ENCODE measurements around the gene OLFM2. TPM values are rescaled to one million over a fixed set of nuclear protein-coding genes. Genes with fewer than 3 reads are reported as not detected.

Gene OLFM2
- total and polyA plus RNA-seq, 2 donors from 2014 or later: 2.1 to 5.4 TPM

DNA sequence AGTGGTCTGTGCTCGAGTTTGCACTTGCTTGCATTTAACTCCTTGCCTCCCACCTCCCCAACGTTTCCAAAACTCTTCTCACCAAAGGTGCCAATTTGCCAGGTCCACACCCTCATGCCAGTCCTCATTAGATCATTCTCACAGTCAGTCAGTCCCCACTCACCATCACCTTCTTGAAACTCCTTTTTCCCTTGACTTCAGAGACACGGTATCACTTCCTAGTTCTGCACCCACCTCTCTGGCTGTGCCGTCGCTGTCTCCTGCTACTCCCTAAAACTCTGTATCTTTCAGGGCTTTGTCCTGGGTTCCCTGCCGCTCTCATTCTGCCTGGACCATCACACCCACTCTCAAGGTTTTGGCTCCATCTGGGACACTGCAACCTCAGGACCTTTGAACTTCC, 19.6 kb downstream of the OLFM2 start:
- TF ChIP-seq, protein P1, sequence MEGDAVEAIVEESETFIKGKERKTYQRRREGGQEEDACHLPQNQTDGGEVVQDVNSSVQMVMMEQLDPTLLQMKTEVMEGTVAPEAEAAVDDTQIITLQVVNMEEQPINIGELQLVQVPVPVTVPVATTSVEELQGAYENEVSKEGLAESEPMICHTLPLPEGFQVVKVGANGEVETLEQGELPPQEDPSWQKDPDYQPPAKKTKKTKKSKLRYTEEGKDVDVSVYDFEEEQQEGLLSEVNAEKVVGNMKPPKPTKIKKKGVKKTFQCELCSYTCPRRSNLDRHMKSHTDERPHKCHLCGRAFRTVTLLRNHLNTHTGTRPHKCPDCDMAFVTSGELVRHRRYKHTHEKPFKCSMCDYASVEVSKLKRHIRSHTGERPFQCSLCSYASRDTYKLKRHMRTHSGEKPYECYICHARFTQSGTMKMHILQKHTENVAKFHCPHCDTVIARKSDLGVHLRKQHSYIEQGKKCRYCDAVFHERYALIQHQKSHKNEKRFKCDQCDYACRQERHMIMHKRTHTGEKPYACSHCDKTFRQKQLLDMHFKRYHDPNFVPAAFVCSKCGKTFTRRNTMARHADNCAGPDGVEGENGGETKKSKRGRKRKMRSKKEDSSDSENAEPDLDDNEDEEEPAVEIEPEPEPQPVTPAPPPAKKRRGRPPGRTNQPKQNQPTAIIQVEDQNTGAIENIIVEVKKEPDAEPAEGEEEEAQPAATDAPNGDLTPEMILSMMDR (IDR thresholded peaks at IDR 0.05; ENCODE audit: borderline replicate concordance, extremely low read depth, insufficient read depth): no peak
- FAIRE-seq (no peak), DNase-seq (no peak)
- Histone ChIP-seq H3K9me3 (ENCODE audit: control insufficient read depth in 2 of 3, insufficient read depth in 1 of 3, low read length in 3 of 3) (no peaks in the 10 kb centered on the region), H3K9ac (ENCODE audit: low read length in 3 of 3) (no peak overlapping the region), H3K4me3 (ENCODE audit: low read length in 3 of 3) (no peak overlapping the region), H3K36me3 (ENCODE audit: control insufficient read depth in 2 of 3, insufficient read depth in 3 of 3, low read length in 3 of 3) (no peaks in the 10 kb centered on the region), H3K27ac (ENCODE audit: low read depth in 2 of 2, low read length in 2 of 2) (no peak overlapping the region), H3K27me3 (ENCODE audit: control insufficient read depth, insufficient read depth, low read length) (peaks cover 11% of the 10 kb centered on the region), H3K4me1 (ENCODE audit: control insufficient read depth in 2 of 3, insufficient read depth in 2 of 3, low read depth in 1 of 3, low read length in 3 of 3) (peaks cover 0 to 3% (median 0%) of the 10 kb centered on the region in 3 donors)
- intact Hi-C loops (cut with DNase I): no loop called here

DNA sequence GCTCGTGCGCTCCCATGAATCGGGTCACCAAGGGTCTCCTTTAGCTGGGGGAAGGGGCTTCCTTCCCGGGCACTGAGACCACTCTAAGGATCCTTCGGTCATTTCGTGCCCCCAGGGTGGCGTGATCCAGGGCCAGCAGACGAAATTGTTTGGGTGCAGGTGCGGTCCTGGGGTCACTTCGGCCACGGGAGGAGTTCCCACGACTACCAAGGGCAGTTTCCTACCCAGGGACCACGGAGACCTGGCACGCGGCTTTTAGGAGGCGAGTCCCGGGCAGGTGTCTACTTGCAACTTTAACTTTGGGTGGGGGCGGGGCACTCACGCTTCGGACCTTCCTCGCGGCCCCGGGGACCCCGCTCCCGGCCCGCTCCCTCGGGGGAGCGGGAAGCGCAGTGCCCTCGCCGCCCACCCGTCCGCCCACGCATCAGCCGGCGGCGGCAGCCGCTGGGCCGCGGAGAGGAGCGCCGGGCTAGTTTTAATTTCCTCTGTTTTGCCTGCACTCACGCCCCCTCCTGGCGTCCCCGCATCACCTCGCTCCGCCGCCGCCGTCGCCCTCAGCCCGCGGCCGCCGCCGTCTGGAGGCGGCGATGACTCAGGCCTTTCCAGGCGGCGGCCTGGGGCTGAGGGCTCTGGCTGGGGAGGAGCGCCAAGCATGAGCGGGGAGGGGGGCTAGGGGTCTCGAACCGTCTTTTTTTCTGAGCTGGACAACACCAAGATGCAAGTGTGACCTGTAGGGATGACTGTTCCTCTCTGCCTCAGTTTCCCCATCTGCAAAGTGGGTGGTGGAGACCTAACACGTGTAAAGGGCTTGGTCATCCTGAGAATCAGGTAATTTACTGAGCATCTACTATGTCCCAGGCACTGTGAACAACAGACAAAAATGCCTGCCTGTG, 21.8 kb downstream of the OLFM2 start:
- DNase-seq (peak; percentile 86 to 93 (median 87)), FAIRE-seq (no peak)
- Histone ChIP-seq H3K27ac (ENCODE audit: low read depth in 2 of 2, low read length in 2 of 2) (no peak overlapping the region), H3K36me3 (ENCODE audit: control insufficient read depth in 2 of 3, insufficient read depth in 3 of 3, low read length in 3 of 3) (no peaks in the 10 kb centered on the region), H3K9me3 (ENCODE audit: control insufficient read depth in 2 of 3, insufficient read depth in 1 of 3, low read length in 3 of 3) (no peaks in the 10 kb centered on the region), H3K4me3 (ENCODE audit: low read length in 3 of 3) (peak overlapping the region in 1 of 3 donors; percentile 47), H3K9ac (ENCODE audit: low read length in 3 of 3) (peak overlapping the region in 1 of 3 donors; percentile 19), H3K4me1 (ENCODE audit: control insufficient read depth in 2 of 3, insufficient read depth in 2 of 3, low read depth in 1 of 3, low read length in 3 of 3) (peaks cover 0 to 3% (median 0%) of the 10 kb centered on the region in 3 donors), H3K27me3 (ENCODE audit: control insufficient read depth, insufficient read depth, low read length) (peaks cover 15% of the 10 kb centered on the region)
- intact Hi-C loops (cut with DNase I): no loop called here
- TF ChIP-seq, protein P1 (IDR thresholded peaks at IDR 0.05; ENCODE audit: borderline replicate concordance, extremely low read depth, insufficient read depth): peak; percentile 46

DNA sequence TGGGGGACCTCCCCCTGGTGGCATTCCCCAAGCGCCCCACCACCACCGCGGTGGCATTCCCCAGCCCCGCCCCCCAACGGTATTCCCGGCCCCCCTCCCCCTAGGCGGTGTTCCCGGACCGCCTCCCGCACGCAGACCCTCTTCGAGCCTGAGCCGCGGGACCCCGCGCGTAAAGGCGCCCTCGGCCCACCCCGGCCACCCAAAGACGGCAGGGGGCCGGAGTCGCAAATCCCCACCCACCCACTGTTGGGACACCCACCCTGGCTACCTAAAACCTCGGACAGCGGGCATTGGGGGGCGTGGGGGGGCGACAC, 22.4 kb downstream of the OLFM2 start:
- H3K27ac ChIP-seq (ENCODE audit: low read depth in 2 of 2, low read length in 2 of 2): no peak overlapping the region
- no peaks in the 10 kb centered on the region for H3K9me3 ChIP-seq (ENCODE audit: control insufficient read depth in 2 of 3, insufficient read depth in 1 of 3, low read length in 3 of 3)
- TF ChIP-seq, protein P1 (IDR thresholded peaks at IDR 0.05; ENCODE audit: borderline replicate concordance, extremely low read depth, insufficient read depth): no peak
- H3K4me3 ChIP-seq (ENCODE audit: low read length in 3 of 3): peak overlapping the region in 1 of 3 donors; percentile 47
- peaks cover 0 to 3% (median 0%) of the 10 kb centered on the region in 3 donors for H3K4me1 ChIP-seq (ENCODE audit: control insufficient read depth in 2 of 3, insufficient read depth in 2 of 3, low read depth in 1 of 3, low read length in 3 of 3)
- no peaks in the 10 kb centered on the region for H3K36me3 ChIP-seq (ENCODE audit: control insufficient read depth in 2 of 3, insufficient read depth in 3 of 3, low read length in 3 of 3)
- intact Hi-C loops (cut with DNase I): no loop called here
- H3K9ac ChIP-seq (ENCODE audit: low read length in 3 of 3): no peak overlapping the region
- H3K27me3 ChIP-seq (ENCODE audit: control insufficient read depth, insufficient read depth, low read length): peaks cover 15% of the 10 kb centered on the region
- FAIRE-seq (no peak), DNase-seq (peak in 2 of 5 donors; percentile 22 to 66)
